Stimulated activated CD8-positive, alpha-beta memory T cell treated with anti-CD3 and anti-CD28 coated beads, Interleukin-7, amount 100 ng/mL, for 4 hours (primary cell): ENCODE measurements around the gene RHBDD1.

Source experiments
- DNase-seq, 2 donors: peaks; one replicate each; pipeline ENCODE4 v3.0.0-alpha.2; 2020; ENCODE audit warnings: low read depth in 2 of 2

The RHBDD1 gene

GRCh38 chr2:227031379-227031778 lies 195.5 kb downstream of the RHBDD1 start:
- DNase-seq: no peak

- no peak for DNase-seq
Measured at GRCh38 chr2:227033471-227034148, 197.8 kb downstream of the RHBDD1 start.

- DNase-seq: no peak
Measured at GRCh38 chr2:227035711-227036367, 200.0 kb downstream of the RHBDD1 start.

- no peak for DNase-seq
Measured at GRCh38 chr2:227036527-227036926, 200.7 kb downstream of the RHBDD1 start.

GRCh38 chr2:227038550-227039189 lies 202.8 kb downstream of the RHBDD1 start:
- no peak for DNase-seq

- no peak for DNase-seq
Measured at GRCh38 chr2:227043981-227044380, 208.1 kb downstream of the RHBDD1 start.
